Breast epithelium (tissue), 4 donors: ENCODE measurements around the gene SLC16A12. TPM values are rescaled to one million over a fixed set of nuclear protein-coding genes. Genes with fewer than 3 reads are reported as not detected.

Experiments
- DNase-seq, 2 donors: peaks; one replicate each; pipeline ENCODE4 v3.0.0-alpha.2; 2019; ENCODE audit warnings: low spot score in 2 of 2
- H3K27ac ChIP-seq, 2 donors: fragments of 200-600 bp; sonication (generic) in 1 of 2; one replicate each; pipeline ENCODE4 v1.5.1; 2016 to 2019; ENCODE audit warnings: mild to moderate bottlenecking in 1 of 2
- H3K27me3 ChIP-seq, 2 donors: fragments of 200-600 bp; sonication (generic) in 1 of 2; one replicate each; pipeline versions ENCODE4 v1.5.1 to v1.6.0; 2017 to 2019; ENCODE audit warnings: control low read depth in 1 of 2, mild to moderate bottlenecking in 1 of 2
- H3K36me3 ChIP-seq: fragments of 200-600 bp; one replicate; pipeline ENCODE4 v1.5.1; 2019
- H3K4me1 ChIP-seq, 2 donors: fragments of 200-600 bp; sonication (generic); one replicate each; pipeline ENCODE4 v1.5.1; 2016 to 2019; ENCODE audit warnings: control low read depth in 1 of 2
- H3K4me3 ChIP-seq, 3 donors: fragments of 200-600 bp; sonication (generic); 1 replicate in 2 of 3; 2 replicates in 1 of 3; pipeline ENCODE4 v1.5.1; 2016 to 2019; ENCODE audit warnings: mild to moderate bottlenecking in 3 of 3, moderate library complexity in 2 of 3
- H3K9me3 ChIP-seq, 2 donors: fragments of 200-600 bp; sonication (generic) in 1 of 2; one replicate each; pipeline ENCODE4 v1.5.1; 2016 to 2019; ENCODE audit warnings: control low read depth in 1 of 2
- CTCF ChIP-seq, 3 donors: fragments of 450-650 bp; IDR thresholded peaks; one replicate each; pipeline ENCODE4 v1.5.1; 2016 to 2017; ENCODE audit warnings: antibody characterized with exemption in 3 of 3, mild to moderate bottlenecking in 3 of 3, moderate library complexity in 3 of 3
- POLR2A ChIP-seq: fragments of 450-650 bp; IDR thresholded peaks from one replicate; pipeline ENCODE4 v1.6.1; 2016; ENCODE audit warnings: antibody characterized with exemption, mild to moderate bottlenecking, moderate library complexity
- POLR2AphosphoS5 ChIP-seq, 3 donors: sonication (generic); formaldehyde crosslinking; IDR thresholded peaks; one replicate each; pipeline ENCODE4 v1.6.1; 2017; ENCODE audit warnings: antibody characterized with exemption in 3 of 3
- intact Hi-C: fragments of 100-400 bp; cut with DNase I; formaldehyde crosslinking; loops from one replicate; pipeline ENCODE4 v1.15.1; 2023; ENCODE audit warnings: low total_unique reads
- total RNA-seq, 3 donors: library from RNA; depleted of rRNA; stranded (reverse); fragments of >200 nt; gene quantifications; one replicate each; pipeline ENCODE4 v1.1.0, GENCODE V29; 2016

SLC16A12 gene
- total RNA-seq, 3 donors from 2014 or later, result 2.6 to 4.8 (median 3.4) TPM

DNA sequence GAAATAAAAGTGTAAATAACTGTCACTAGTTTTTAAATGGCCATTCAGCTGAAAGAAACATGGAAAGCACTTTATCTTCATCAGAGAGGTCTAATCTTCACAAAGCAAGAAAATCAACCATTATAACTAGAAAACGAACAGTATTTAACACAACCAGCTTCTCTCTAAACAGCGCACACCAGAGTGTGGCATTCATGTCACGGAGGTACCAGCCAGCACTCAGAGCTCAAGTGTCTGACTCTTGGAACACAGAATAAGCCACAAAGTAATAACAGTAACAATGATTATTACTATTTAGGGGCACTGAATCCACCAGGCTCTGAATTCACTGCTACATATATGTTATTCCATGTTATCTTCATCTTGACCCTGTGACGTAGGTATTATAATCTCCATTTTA, 60.9 kb downstream of the SLC16A12 start:
- H3K36me3 ChIP-seq, result no peaks in the 10 kb centered on the region
- intact Hi-C loops, result no loop called here
- H3K9me3 ChIP-seq, result no peaks in the 10 kb centered on the region
- H3K27ac ChIP-seq, result peak overlapping the region; percentile 67 to 77
- no peak for DNase-seq
- H3K4me1 ChIP-seq, result peaks cover 6 to 14% of the 10 kb centered on the region in 2 donors
- no peak overlapping the region for H3K4me3 ChIP-seq
- TF ChIP-seq POLR2AphosphoS5 (IDR thresholded peaks at IDR 0.05) (no peak), POLR2A (no peak), CTCF (IDR thresholded peaks at IDR 0.05) (no peak)
- no peaks in the 10 kb centered on the region for H3K27me3 ChIP-seq

DNA sequence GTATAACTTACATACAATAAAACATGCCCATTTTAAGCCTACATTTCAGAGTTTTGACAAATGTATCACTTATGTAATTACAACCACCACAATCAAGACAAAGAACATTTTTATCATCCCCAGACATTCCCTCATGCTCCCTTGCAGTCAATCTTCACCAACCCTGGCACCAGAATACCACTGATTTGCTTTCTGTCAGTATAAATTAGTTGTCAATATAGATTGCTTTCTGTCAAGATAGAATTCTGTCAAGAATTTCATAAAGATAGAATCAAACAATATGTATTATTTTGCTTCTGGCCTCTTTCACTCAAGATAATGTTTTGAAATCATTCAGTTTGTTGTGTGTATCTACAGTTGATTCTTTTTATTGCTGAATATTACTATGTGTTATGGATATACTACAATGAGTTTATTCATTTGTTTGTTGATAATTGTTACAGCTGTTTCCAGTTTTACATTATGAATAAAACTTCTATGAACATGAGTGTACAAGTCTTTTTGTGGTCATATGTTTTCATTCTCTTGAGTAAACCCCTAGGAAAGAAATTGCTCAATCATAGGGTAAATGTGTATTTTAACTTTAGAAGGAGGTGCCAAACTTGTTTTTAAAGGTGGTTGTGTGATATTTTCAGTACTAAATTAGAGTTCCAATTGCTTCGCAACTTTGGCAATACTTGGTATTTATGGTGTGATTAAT, 64.1 kb downstream of the SLC16A12 start:
- Histone ChIP-seq H3K27ac (no peak overlapping the region), H3K9me3 (no peaks in the 10 kb centered on the region), H3K27me3 (no peaks in the 10 kb centered on the region), H3K36me3 (no peaks in the 10 kb centered on the region), H3K4me3 (no peak overlapping the region), H3K4me1 (peaks cover 0 to 6% of the 10 kb centered on the region in 2 donors)
- DNase-seq, result no peak
- intact Hi-C loops, result no loop called here
- TF ChIP-seq POLR2AphosphoS5 (IDR thresholded peaks at IDR 0.05), result no peak
- TF ChIP-seq POLR2A, result no peak
- TF ChIP-seq CTCF (IDR thresholded peaks at IDR 0.05), result no peak

DNA sequence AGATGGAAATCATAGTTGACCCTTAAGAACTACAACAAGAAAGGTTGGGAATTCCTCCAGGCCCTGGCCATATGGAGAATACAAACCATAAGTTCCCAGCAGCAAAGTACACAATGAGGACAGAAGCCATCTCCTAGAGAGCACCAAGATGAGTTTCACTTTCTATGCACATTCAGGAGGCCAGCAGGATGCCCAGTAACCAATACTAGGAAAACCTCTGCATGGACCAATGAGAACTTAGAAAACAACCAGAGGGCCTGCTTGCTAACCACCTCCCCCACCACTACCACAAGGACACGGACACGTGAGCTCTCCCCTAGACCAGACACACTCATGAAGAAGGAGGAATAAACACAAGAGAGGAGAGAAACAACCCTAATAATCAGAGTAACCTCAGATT, 64.8 kb downstream of the SLC16A12 start:
- H3K4me1 ChIP-seq, result no peaks in the 10 kb centered on the region
- H3K27me3 ChIP-seq, result no peaks in the 10 kb centered on the region
- no peak overlapping the region for H3K4me3 ChIP-seq
- H3K27ac ChIP-seq, result no peak overlapping the region
- H3K9me3 ChIP-seq, result no peaks in the 10 kb centered on the region
- intact Hi-C loops, result no loop called here
- H3K36me3 ChIP-seq, result no peaks in the 10 kb centered on the region
- DNase-seq, result no peak
- no peak for TF ChIP-seq POLR2AphosphoS5 (IDR thresholded peaks at IDR 0.05)
- no peak for TF ChIP-seq CTCF (IDR thresholded peaks at IDR 0.05)
- TF ChIP-seq POLR2A, result no peak

DNA sequence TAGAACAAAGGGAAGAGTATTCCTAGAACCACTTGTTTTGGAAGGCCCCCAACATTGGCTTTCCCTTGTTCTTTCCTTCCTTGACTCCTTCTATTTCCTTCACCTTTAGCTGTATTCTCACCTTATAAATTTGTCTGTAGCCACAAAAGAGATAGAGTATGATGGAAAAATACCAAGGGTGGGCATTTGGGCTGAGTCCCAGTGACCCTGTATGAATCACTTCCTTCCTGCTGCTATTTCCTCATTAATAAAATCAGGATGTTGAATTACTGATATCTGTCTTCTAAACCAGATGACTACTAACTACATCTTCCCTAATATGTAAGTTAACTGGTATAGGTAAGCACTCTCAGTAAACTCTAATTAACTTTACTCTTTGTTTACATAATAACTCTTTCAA, 65.9 kb downstream of the SLC16A12 start:
- H3K36me3 ChIP-seq, result no peaks in the 10 kb centered on the region
- no peak for DNase-seq
- H3K27ac ChIP-seq, result no peak overlapping the region
- H3K4me3 ChIP-seq, result no peak overlapping the region
- intact Hi-C loops, result no loop called here
- no peaks in the 10 kb centered on the region for H3K27me3 ChIP-seq
- H3K9me3 ChIP-seq, result no peaks in the 10 kb centered on the region
- H3K4me1 ChIP-seq, result no peaks in the 10 kb centered on the region
- TF ChIP-seq CTCF (IDR thresholded peaks at IDR 0.05) (no peak), POLR2A (no peak), POLR2AphosphoS5 (IDR thresholded peaks at IDR 0.05) (no peak)

- intact Hi-C loops, result no loop called here
- no peaks in the 10 kb centered on the region for H3K9me3 ChIP-seq
- no peaks in the 10 kb centered on the region for H3K36me3 ChIP-seq
- no peak for DNase-seq
- H3K4me1 ChIP-seq, result no peaks in the 10 kb centered on the region
- H3K27ac ChIP-seq, result no peak overlapping the region
- H3K4me3 ChIP-seq, result no peak overlapping the region
- no peak for TF ChIP-seq CTCF (IDR thresholded peaks at IDR 0.05)
- no peak for TF ChIP-seq POLR2AphosphoS5 (IDR thresholded peaks at IDR 0.05)
- TF ChIP-seq POLR2A, result no peak
- no peaks in the 10 kb centered on the region for H3K27me3 ChIP-seq
These were observed 67.0 kb downstream of the SLC16A12 start for GRCh38 chr10:89468191-89468965.
